Activated CD4-positive, alpha-beta T cell treated with anti-CD3 and anti-CD28 coated beads, Interleukin-2, amount 10 ng/mL, durations not matched to agents 7 days and 5 days (primary cell): ENCODE data around the gene PRPF19. TPM values are rescaled to one million over a fixed set of nuclear protein-coding genes. Genes with fewer than 3 reads are reported as not detected.
A peak's percentile ranks its signal among the peaks of the same experiment; 100 is the strongest.

ENCODE experiments used
- CTCF ChIA-PET: fragments of 350-600 bp; sonication (Branson Sonifier 250); formaldehyde crosslinking; loops from one replicate; lab custom pipeline; 2021; ENCODE audit warnings: antibody characterized with exemption; lab: Charles Lee
- POLR2A ChIA-PET: fragments of 350-600 bp; sonication (Branson Sonifier 250); formaldehyde crosslinking; loops from one replicate; lab custom pipeline; 2021; ENCODE audit warnings: antibody characterized with exemption; lab: Charles Lee
- DNase-seq: peaks from one replicate; pipeline ENCODE4 v3.0.0-alpha.2; 2020
- H3K27ac Mint-ChIP-seq: one replicate; pipeline ENCODE4 v1.8.0; 2021; ENCODE audit warnings: mild to moderate bottlenecking, moderate library complexity, mixed read lengths
- H3K27me3 Mint-ChIP-seq: one replicate; pipeline ENCODE4 v1.8.0; 2021; ENCODE audit warnings: mixed read lengths
- H3K36me3 Mint-ChIP-seq: one replicate; pipeline ENCODE4 v1.8.0; 2021; ENCODE audit warnings: low read depth, mixed read lengths
- H3K4me1 Mint-ChIP-seq: one replicate; pipeline ENCODE4 v1.8.0; 2021; ENCODE audit warnings: mixed read lengths
- H3K4me3 Mint-ChIP-seq: one replicate; pipeline ENCODE4 v1.8.0; 2021; ENCODE audit warnings: mild to moderate bottlenecking, moderate library complexity, mixed read lengths
- H3K9me3 Mint-ChIP-seq: one replicate; pipeline ENCODE4 v1.8.0; 2021; ENCODE audit warnings: mixed read lengths
- total RNA-seq, 2 experiments: library from RNA; stranded (reverse); gene quantifications; one replicate each; pipeline ENCODE4 v1.2.3, GENCODE V29; 2021

The PRPF19 gene
- total RNA-seq, 2 experiments from 2014 or later = 125 to 128 TPM

DNA sequence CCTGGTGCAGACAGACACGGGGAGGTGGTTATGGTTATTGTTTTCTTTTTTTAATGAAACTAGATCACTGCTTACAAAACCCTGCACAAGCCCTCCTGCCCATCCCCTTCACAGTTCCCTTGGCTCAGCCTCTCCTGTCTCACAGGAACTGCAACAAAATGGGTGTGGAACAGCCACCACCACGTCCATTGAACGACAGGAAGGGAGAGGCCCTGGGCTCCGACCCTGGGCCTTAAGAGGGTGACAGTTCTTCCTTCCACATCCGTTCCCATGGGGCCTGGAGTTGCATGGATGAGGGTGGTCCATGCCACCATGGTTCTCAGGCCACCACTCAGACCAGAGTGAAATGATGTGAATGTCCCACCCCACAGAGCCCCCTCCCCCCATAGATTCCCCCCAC, 15.7 kb downstream of the PRPF19 start:
- no peak overlapping the region for H3K27ac Mint-ChIP-seq
- no peaks in the 10 kb centered on the region for H3K27me3 Mint-ChIP-seq
- H3K4me3 Mint-ChIP-seq = no peak overlapping the region
- CTCF ChIA-PET = interaction anchor here (0.7 to 1.8 kb wide), 4 partner anchors 8 to 719 kb away, joined by 3 to 8 read pairs (median 4); partner anchors contain the start of gene PTGDR2
- POLR2A ChIA-PET = no interaction called here
- peaks cover 3% of the 10 kb centered on the region for H3K4me1 Mint-ChIP-seq
- H3K36me3 Mint-ChIP-seq = peaks cover 32% of the 10 kb centered on the region
- DNase-seq = no peak
- no peaks in the 10 kb centered on the region for H3K9me3 Mint-ChIP-seq

DNA sequence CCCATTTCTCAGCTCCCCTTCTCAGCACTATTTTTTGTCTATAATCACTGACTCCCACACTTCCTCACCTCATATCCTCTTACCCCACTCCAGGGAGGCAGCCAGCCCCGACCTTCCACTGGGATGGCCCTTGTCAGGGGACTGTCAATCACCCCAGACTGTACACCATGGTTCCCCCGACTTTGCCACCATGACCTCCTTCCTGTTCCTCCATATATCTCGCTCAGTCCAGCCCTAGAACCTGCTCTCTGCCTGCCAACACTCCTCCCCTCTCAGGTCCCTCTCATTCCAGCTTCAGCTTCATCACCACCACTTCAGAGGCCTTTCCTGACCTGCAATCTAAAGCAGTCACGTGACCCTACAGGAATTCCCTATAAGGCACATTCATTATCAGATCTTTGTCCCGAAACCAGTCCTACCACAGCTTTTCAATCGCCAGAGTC, 16.5 kb downstream of the PRPF19 start:
- ChIA-PET CTCF (interaction anchor here (1.2 to 1.8 kb wide), 3 partner anchors 9 to 59 kb away, joined by 4 to 8 read pairs (median 5); no protein-coding TSS in a partner anchor), POLR2A (interaction anchor here (0.6 kb wide), 1 partner anchor 43 kb away, joined by 3 read pairs; no protein-coding TSS in a partner anchor)
- Mint-ChIP-seq H3K9me3 (no peaks in the 10 kb centered on the region), H3K27ac (no peak overlapping the region), H3K36me3 (peaks cover 30% of the 10 kb centered on the region), H3K27me3 (no peaks in the 10 kb centered on the region), H3K4me1 (peaks cover 3% of the 10 kb centered on the region), H3K4me3 (no peak overlapping the region)
- DNase-seq = no peak

DNA sequence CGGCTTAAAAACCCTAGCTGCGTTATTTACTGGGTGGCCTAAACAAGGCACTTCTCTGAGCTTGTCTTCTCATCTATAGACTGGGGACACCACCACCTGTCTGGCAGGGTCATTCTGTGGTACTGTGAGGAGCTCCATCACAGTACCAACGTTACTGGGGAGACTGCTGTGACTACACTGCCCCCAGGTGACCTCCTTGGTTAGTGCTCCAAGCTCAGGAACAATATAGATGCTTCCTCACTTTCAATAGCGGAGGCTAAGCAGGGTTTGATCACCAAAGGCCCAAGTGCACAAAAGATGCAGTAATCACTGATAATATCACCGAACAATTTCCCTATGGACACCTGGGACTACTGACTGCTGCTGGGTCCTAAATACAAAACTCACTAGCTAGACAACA, 18.8 kb downstream of the PRPF19 start:
- ChIA-PET CTCF (interaction anchor here (1.0 to 2.3 kb wide), 22 partner anchors 9 to 241 kb away, joined by 3 to 42 read pairs (median 6); partner anchors contain the start of genes PTGDR2 and ZP1), POLR2A (interaction anchor here (0.5 to 0.6 kb wide), 3 partner anchors 19 to 69 kb away, joined by 3 to 7 read pairs (median 3); partner anchors contain the start of gene PRPF19)
- H3K4me3 Mint-ChIP-seq = no peak overlapping the region
- H3K27me3 Mint-ChIP-seq = no peaks in the 10 kb centered on the region
- peaks cover 3% of the 10 kb centered on the region for H3K4me1 Mint-ChIP-seq
- peak; percentile 58 for DNase-seq
- H3K36me3 Mint-ChIP-seq = peaks cover 28% of the 10 kb centered on the region
- H3K27ac Mint-ChIP-seq = no peak overlapping the region
- H3K9me3 Mint-ChIP-seq = no peaks in the 10 kb centered on the region

DNA sequence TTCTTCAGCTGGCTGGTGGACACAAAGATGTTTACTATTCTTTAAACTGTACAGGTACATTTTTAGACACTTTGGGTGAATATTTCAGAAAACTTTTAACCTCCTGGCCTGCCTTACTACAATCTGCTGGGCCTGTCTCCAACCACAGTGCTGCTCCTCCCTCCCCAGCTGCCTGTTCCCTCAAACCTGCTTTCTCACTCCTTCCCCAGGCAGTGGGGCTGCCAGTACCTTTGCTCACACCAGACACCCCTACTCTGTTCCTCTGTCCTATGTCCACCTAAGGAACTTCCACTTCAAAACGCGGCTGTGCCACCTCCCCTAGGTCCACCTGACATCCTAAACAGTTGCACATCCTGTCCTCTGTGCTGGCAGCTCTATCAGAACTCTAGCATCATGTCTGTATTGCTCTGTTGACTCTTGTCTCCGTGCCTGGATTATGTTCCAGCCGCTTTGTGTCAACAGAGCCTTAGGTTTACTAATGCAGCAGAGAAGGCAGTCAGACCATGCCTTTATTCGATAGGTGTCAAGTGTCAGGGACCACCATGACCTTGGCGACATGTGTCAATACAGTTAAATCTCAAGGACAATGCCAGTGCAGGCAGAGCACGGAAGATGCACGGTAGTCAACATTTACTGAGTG, 25.6 kb downstream of the PRPF19 start:
- Mint-ChIP-seq H3K27me3 (no peaks in the 10 kb centered on the region), H3K27ac (peak overlapping the region; percentile 42)
- POLR2A ChIA-PET = no interaction called here

DNA sequence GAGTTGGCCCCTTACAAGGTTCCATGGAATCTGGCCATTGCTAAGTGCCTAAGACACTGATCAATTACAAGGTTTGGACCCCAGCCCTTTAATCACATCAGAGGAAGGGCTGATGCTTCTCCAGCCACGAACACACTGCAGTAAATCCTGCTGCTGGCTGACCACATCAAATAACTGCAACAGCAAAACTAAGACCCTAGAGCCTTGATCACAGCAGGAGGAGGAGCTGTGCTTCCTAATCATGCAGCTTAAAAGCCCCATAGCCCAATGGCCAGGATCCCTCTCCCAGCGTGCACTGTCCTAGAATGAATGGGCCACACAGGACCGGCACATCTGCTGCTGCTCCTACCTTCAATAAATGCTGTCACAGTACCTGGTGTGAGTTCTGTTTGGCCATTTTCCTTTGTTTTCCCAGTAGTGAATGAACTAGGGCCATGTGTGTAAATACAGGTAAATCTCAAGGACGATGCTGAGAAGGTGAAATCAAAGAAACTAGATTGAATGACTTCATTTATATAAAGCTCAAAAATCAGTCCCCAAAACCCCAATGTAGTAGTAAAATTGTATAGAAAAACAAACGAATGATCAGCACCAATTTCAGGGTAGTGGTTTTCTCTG, 26.3 kb downstream of the PRPF19 start:
- no peak for DNase-seq
- CTCF ChIA-PET = interaction anchor here (0.9 kb wide), 1 partner anchor 9 kb away, joined by 4 read pairs; no protein-coding TSS in a partner anchor
- POLR2A ChIA-PET = no interaction called here
- no peaks in the 10 kb centered on the region for H3K27me3 Mint-ChIP-seq
- no peak overlapping the region for H3K4me3 Mint-ChIP-seq
- no peak overlapping the region for H3K27ac Mint-ChIP-seq
- peaks cover 14% of the 10 kb centered on the region for H3K36me3 Mint-ChIP-seq
- H3K9me3 Mint-ChIP-seq = no peaks in the 10 kb centered on the region
- H3K4me1 Mint-ChIP-seq = peaks cover 8% of the 10 kb centered on the region

More for the DNA sequence above, 25.6 kb downstream of the PRPF19 start:
- H3K4me1 Mint-ChIP-seq = peaks cover 8% of the 10 kb centered on the region
- CTCF ChIA-PET = interaction anchor here (0.9 to 1.2 kb wide), 2 partner anchors 9 to 11 kb away, joined by 3 to 4 read pairs; no protein-coding TSS in a partner anchor
- no peak for DNase-seq
- no peak overlapping the region for H3K4me3 Mint-ChIP-seq
- H3K36me3 Mint-ChIP-seq = peaks cover 17% of the 10 kb centered on the region
- H3K9me3 Mint-ChIP-seq = no peaks in the 10 kb centered on the region

DNA sequence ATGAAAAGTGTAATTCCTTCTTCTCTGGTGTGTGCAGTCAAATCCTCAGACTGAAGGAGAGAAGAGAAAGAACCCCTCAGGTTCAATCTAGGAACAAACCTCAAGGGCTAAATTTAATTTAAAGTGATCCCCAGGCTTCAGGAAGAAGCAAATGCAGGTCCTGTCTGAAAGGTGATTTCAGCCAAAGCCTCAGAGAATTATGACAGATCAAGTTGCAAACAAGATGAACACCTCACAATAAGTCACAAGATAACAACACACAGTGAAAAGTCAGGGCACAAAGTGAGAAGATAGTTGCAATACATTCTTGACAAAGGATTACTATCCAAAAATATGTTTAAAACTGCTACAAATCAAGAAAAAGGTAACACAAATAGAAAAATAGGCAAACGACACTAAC, 27.3 kb downstream of the PRPF19 start:
- POLR2A ChIA-PET = no interaction called here
- Mint-ChIP-seq H3K4me3 (no peak overlapping the region), H3K27me3 (no peaks in the 10 kb centered on the region), H3K9me3 (no peaks in the 10 kb centered on the region), H3K36me3 (peaks cover 12% of the 10 kb centered on the region), H3K27ac (no peak overlapping the region), H3K4me1 (peaks cover 8% of the 10 kb centered on the region)
- DNase-seq = no peak
- CTCF ChIA-PET = interaction anchor here (1.3 kb wide), 1 partner anchor 8 kb away, joined by 3 read pairs; no protein-coding TSS in a partner anchor

DNA sequence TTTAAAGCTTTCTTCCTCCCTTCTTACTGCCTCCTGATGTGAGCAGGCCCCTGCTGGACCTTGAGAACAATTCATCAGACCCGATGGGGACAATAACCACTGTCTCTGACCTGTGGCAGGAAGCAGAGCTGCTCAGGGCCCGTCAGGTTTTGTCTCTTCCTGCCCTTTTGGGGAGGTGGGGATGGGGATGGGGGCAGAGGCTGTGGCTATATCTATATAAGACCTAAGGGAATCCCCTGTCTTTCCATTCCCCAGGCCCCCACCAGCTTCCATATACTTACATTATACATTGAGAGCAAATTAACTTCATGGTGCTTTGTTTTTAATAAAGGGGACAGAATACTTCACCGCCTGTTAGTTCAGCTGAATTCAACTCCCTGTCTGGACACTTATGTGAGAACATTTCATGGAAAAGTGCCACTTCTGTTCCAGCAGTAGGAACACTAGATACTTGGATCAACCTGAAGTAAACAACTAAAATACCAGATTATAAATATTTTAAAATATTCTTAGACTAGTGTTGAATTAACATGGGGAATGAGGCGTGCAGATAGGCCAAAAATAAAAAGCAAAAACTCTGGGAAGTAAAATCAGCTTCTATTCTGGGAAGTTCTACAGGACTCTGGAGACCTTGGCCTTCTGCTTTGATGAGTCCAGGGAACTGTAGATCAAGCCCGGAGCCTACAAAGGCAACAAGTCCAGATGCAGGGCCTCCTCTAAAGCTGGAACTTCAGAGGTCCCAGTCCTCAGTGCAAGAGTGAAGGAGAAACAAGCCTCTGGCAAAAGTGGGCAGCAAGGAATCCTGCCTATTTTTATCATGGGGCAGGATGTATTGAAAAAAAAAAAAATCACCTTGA, 27.9 kb downstream of the PRPF19 start:
- no peak overlapping the region for H3K27ac Mint-ChIP-seq
- no peaks in the 10 kb centered on the region for H3K27me3 Mint-ChIP-seq
- H3K4me3 Mint-ChIP-seq = no peak overlapping the region
- H3K9me3 Mint-ChIP-seq = no peaks in the 10 kb centered on the region
- CTCF ChIA-PET = interaction anchor here (0.6 to 1.3 kb wide), 2 partner anchors 9 to 113 kb away, joined by 3 read pairs; no protein-coding TSS in a partner anchor
- no peak for DNase-seq
- POLR2A ChIA-PET = no interaction called here
- H3K36me3 Mint-ChIP-seq = peaks cover 8% of the 10 kb centered on the region
- peaks cover 10% of the 10 kb centered on the region for H3K4me1 Mint-ChIP-seq

DNA sequence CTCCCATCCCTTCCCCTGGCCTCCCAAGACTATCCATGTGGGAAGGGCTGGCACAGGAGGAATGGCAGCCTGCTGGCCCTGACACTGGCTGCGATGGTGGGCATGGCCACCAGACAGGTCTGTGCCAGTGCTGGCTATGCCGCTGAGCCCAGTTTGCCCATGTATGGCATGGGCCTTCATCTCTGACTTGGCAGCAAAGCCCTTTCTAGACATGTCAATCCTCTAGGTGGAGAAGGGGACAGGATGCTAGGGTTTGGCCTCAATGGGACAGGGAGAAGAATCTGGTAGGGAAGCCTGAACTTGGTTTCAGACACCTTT, 30.3 kb downstream of the PRPF19 start:
- CTCF ChIA-PET = interaction anchor here (1.7 kb wide), 1 partner anchor 12 kb away, joined by 8 read pairs; no protein-coding TSS in a partner anchor
- POLR2A ChIA-PET = no interaction called here
- no peak overlapping the region for H3K4me3 Mint-ChIP-seq
- DNase-seq = no peak
- peaks cover 31% of the 10 kb centered on the region for H3K4me1 Mint-ChIP-seq
- no peaks in the 10 kb centered on the region for H3K9me3 Mint-ChIP-seq
- H3K27ac Mint-ChIP-seq = no peak overlapping the region
- H3K36me3 Mint-ChIP-seq = peaks cover 3% of the 10 kb centered on the region
- no peaks in the 10 kb centered on the region for H3K27me3 Mint-ChIP-seq

DNA sequence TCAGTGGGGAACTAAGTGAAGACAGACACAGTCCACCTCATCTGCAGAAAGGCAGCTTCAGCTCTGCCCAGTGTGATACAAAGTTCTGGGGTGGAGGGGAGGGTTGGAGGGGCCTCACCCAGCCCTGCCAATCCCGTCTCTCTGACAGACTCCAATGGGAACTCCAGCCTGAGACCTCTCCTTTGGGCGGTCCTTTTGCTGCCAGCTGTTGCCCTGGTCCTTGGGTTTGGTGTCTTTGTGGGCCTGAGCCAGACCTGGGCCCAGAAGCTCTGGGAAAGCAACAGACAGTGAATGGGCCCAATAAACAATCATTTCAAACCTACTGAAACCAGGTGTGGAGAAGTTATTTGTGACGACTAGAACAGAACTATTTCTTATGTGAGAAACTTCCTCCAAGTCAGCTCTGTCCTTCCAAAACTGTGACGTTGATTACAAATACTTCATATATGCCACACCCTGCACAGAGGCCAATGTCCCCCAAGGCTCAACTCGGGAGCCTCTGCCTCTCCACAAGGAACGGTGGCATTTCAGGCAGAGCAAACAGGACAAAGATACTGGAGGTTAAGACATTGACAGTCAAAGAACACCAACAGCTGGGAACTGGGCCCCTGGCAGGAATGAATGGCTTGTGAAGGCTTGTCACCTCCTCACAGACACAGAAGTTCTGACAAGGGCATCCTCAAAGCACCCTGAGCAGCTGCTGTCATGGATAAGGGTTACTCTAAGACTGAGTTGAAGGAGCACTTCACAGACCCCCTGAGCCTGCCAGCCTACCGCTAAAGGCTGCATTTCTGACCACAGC, 30.8 kb downstream of the PRPF19 start:
- ChIA-PET POLR2A (no interaction called here), CTCF (interaction anchor here (1.7 kb wide), 1 partner anchor 12 kb away, joined by 8 read pairs; no protein-coding TSS in a partner anchor)
- H3K9me3 Mint-ChIP-seq = no peaks in the 10 kb centered on the region
- DNase-seq = no peak
- H3K27ac Mint-ChIP-seq = no peak overlapping the region
- peaks cover 33% of the 10 kb centered on the region for H3K4me1 Mint-ChIP-seq
- peaks cover under 1% of the 10 kb centered on the region for H3K36me3 Mint-ChIP-seq
- H3K4me3 Mint-ChIP-seq = no peak overlapping the region
- no peaks in the 10 kb centered on the region for H3K27me3 Mint-ChIP-seq

DNA sequence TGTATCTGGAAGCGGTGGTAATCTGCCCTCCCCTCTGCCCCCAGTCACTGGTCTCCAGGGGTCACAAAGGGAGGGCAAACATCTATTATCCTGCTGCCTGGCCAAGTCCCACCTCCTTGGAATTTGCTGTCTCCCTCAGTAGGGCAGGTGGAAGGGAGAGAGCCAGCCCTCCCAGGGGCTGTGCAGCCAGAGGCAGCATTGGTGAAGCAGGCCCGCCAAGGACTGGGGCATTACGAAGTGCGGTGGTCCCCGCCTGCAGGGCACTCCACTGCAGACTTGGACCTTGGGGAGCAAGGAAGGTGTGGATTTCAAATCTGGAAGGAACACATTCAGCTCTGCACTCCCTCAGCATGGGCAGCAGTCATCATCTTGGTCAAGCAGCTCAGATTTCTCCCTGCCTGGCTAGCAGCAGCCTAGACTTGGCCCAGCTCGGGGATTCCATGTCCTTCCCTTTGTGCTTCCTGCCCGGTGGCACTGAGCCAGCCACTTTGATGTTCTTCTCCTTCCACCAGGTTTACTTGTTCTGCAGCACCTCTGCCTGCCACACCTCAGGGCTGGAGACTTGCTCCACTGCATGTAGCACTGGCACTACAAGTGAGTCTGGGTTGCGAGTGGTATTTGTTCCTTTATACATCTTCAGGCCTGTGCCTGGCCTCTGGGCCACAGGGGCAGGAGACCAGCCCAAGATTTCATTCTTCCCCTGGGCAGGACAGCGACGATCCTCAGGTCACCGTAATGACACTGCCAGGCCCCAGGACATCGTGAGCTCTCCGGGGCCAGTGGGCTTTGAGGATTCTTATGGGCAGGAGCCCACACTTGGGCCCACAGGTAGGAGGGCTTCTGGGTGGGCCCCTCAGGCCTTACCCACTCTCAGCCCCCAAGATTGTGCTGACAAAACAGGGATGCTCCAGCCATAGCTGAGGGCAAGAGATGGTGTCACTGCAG, 31.7 kb downstream of the PRPF19 start:
- DNase-seq = no peak
- H3K27ac Mint-ChIP-seq = peak overlapping the region; percentile 1
- H3K36me3 Mint-ChIP-seq = no peaks in the 10 kb centered on the region
- peaks cover 37% of the 10 kb centered on the region for H3K4me1 Mint-ChIP-seq
- ChIA-PET CTCF (no interaction called here), POLR2A (no interaction called here)
- H3K9me3 Mint-ChIP-seq = no peaks in the 10 kb centered on the region
- no peaks in the 10 kb centered on the region for H3K27me3 Mint-ChIP-seq
- H3K4me3 Mint-ChIP-seq = no peak overlapping the region

DNA sequence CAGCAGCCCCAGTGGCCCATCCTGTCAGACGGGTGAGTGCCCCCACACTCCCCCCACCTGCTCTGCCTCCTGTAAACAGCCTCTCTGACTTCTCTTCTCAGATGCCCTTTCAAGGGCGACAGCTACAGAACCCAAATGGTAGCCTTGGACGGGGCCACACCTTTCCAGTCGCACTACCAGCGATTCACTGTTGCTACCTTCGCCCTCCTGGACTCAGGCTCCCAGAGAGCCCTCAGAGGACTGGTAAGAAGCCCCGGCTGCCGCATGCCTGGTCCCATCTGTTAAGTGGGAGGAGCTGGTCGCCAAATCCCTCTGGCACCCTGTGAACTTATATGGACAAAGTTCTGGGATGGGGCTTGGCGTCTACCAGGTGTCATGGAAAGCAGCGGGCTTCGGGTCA, 32.9 kb downstream of the PRPF19 start:
- H3K4me1 Mint-ChIP-seq = peaks cover 45% of the 10 kb centered on the region
- no peak overlapping the region for H3K4me3 Mint-ChIP-seq
- ChIA-PET CTCF (interaction anchor here (1.0 to 1.4 kb wide), 2 partner anchors 9 to 25 kb away, joined by 3 read pairs; no protein-coding TSS in a partner anchor), POLR2A (no interaction called here)
- H3K27me3 Mint-ChIP-seq = no peaks in the 10 kb centered on the region
- DNase-seq = no peak
- H3K27ac Mint-ChIP-seq = peak overlapping the region; percentile 57
- no peaks in the 10 kb centered on the region for H3K9me3 Mint-ChIP-seq
- no peaks in the 10 kb centered on the region for H3K36me3 Mint-ChIP-seq
